Activated CD8-positive, alpha-beta T cell treated with anti-CD3 and anti-CD28 coated beads for 36 hours (primary cell): ENCODE results near the gene TMEM187. TPM values are rescaled to one million over a fixed set of nuclear protein-coding genes. Genes with fewer than 3 reads are reported as not detected.

Experiments
- ATAC-seq: fragments of 200-7000 bp; cut with Tn5 transposase; one replicate; pipeline ENCODE4 v1.10.0; 2021; ENCODE audit warnings: mild to moderate bottlenecking, moderate library complexity
- CTCF ChIA-PET: fragments of 350-600 bp; sonication (Branson Sonifier 250); formaldehyde crosslinking; loops from one replicate; lab custom pipeline; 2021; ENCODE audit warnings: antibody characterized with exemption; lab: Charles Lee
- POLR2A ChIA-PET: fragments of 350-600 bp; sonication (Branson Sonifier 250); formaldehyde crosslinking; loops from one replicate; lab custom pipeline; 2021; ENCODE audit warnings: antibody characterized with exemption; lab: Charles Lee
- DNase-seq: peaks from one replicate; pipeline ENCODE4 v3.0.0-alpha.2; 2020
- H3K27ac Mint-ChIP-seq: one replicate; pipeline ENCODE4 v1.8.0; 2021; ENCODE audit warnings: mild to moderate bottlenecking, mixed read lengths
- H3K27me3 Mint-ChIP-seq: one replicate; pipeline ENCODE4 v1.8.0; 2021; ENCODE audit warnings: mixed read lengths
- H3K36me3 Mint-ChIP-seq: one replicate; pipeline ENCODE4 v1.8.0; 2021; ENCODE audit warnings: low read depth, mixed read lengths
- H3K4me1 Mint-ChIP-seq: one replicate; pipeline ENCODE4 v1.8.0; 2021; ENCODE audit warnings: low read depth, mixed read lengths
- H3K4me3 Mint-ChIP-seq: one replicate; pipeline ENCODE4 v1.8.0; 2021; ENCODE audit warnings: mild to moderate bottlenecking, moderate library complexity, mixed read lengths
- H3K9me3 Mint-ChIP-seq: one replicate; pipeline ENCODE4 v1.8.0; 2021; ENCODE audit warnings: mixed read lengths
- CTCF ChIP-seq: fragments of 200-600 bp; IDR thresholded peaks from one replicate; pipeline ENCODE4 v1.8.0; 2022; ENCODE audit warnings: antibody characterized with exemption, mild to moderate bottlenecking
- intact Hi-C: fragments of 100-400 bp; cut with micrococcal nuclease; formaldehyde crosslinking; loops from one replicate; pipeline ENCODE4 v1.10.0; 2022
- total RNA-seq, 2 experiments: library from RNA; stranded (reverse); gene quantifications; one replicate each; pipeline ENCODE4 v1.2.3, GENCODE V29; 2021

TMEM187 gene
- total RNA-seq, 2 experiments from 2014 or later, result 4.4 to 4.5 TPM

DNA sequence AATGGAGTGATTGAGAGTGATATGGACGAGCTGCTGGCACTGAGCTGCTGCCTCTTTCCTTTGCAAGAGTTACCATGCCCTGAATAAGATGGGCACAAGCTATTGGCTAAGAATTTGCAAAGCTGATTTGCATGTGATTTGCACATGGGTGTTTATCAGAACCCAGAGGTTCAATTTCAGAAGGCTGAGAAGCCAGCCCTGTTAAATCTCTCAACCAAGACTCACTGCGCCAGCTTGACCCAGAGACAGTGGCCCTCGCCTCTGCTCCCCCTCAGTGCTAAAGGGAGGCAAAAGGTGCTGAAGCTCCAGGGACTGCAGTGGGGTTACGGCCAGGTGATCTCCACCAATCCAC lies 47.2 kb upstream of the TMEM187 start:
- H3K36me3 Mint-ChIP-seq, result peaks cover 39% of the 10 kb centered on the region
- H3K9me3 Mint-ChIP-seq, result no peaks in the 10 kb centered on the region
- ChIA-PET CTCF (interaction anchor here (0.7 to 11.9 kb wide), 8 partner anchors 13 to 131 kb away, joined by 3 to 136 read pairs (median 4); partner anchors contain the start of genes IDH3G, RENBP and SSR4), POLR2A (interaction anchor here (0.6 to 9.8 kb wide), 17 partner anchors 9 to 170 kb away, joined by 3 to 130 read pairs (median 6); partner anchors contain the start of genes HCFC1, IDH3G, IRAK1 and NAA10)
- TF ChIP-seq CTCF, result no peak
- peak overlapping the region; percentile 97 for H3K27ac Mint-ChIP-seq
- intact Hi-C loops, result loop anchor here (10.0 kb wide), 1 partner anchor 161 kb away; the partner anchor contains the start of gene PLXNB3
- ATAC-seq, result no peak
- no peak for DNase-seq
- H3K4me1 Mint-ChIP-seq, result peaks cover 19% of the 10 kb centered on the region
- H3K4me3 Mint-ChIP-seq, result peak overlapping the region; percentile 90
- H3K27me3 Mint-ChIP-seq, result no peaks in the 10 kb centered on the region

GRCh38 chrX:153925739-153926551 lies 46.6 kb upstream of the TMEM187 start, which contains the start of gene ARHGAP4:
Gene ARHGAP4, minus strand, starts transcription at chrX:153926264. Its CDS starts 62 bp downstream, at chrX:153926202.
- Mint-ChIP-seq H3K27me3 (no peaks in the 10 kb centered on the region), H3K9me3 (no peaks in the 10 kb centered on the region), H3K4me1 (peaks cover 25% of the 10 kb centered on the region), H3K27ac (peak within 1 kb of the TSS; percentile 99), H3K36me3 (peaks cover 39% of the 10 kb centered on the region), H3K4me3 (peak within 1 kb of the TSS; percentile 90)
- intact Hi-C loops, result loop anchor here (10.0 kb wide), 1 partner anchor 161 kb away; the partner anchor contains the start of gene PLXNB3
- ChIA-PET CTCF (interaction anchor here (0.7 to 11.9 kb wide), 9 partner anchors 13 to 47 kb away, joined by 3 to 136 read pairs (median 4); partner anchors contain the start of genes HCFC1 and RENBP), POLR2A (interaction anchor here (0.6 to 9.8 kb wide), 19 partner anchors 9 to 170 kb away, joined by 3 to 130 read pairs (median 5); partner anchors contain the start of genes HCFC1, IDH3G, IRAK1 and NAA10)
- no peak for TF ChIP-seq CTCF
- DNase-seq (peak; percentile 75), ATAC-seq (peak; percentile 9)

- H3K9me3 Mint-ChIP-seq, result no peaks in the 10 kb centered on the region
- TF ChIP-seq CTCF, result no peak
- H3K36me3 Mint-ChIP-seq, result peaks cover 42% of the 10 kb centered on the region
- POLR2A ChIA-PET, result interaction anchor here (0.6 to 9.8 kb wide), 13 partner anchors 9 to 169 kb away, joined by 3 to 130 read pairs (median 4); partner anchors contain the start of genes HCFC1, IRAK1, PLXNB3 and RENBP
- DNase-seq (no peak), ATAC-seq (peak; percentile 9)
- H3K4me1 Mint-ChIP-seq, result peaks cover 31% of the 10 kb centered on the region
- peak overlapping the region; percentile 99 for H3K27ac Mint-ChIP-seq
- CTCF ChIA-PET, result interaction anchor here (0.7 to 11.9 kb wide), 6 partner anchors 12 to 45 kb away, joined by 3 to 136 read pairs (median 8); partner anchors contain the start of genes HCFC1 and RENBP
- H3K4me3 Mint-ChIP-seq, result peak overlapping the region; percentile 88
- no peaks in the 10 kb centered on the region for H3K27me3 Mint-ChIP-seq
- intact Hi-C loops, result loop anchor here (10.0 kb wide), 1 partner anchor 162 kb away; the partner anchor contains the start of gene PLXNB3
Observed at GRCh38 chrX:153926552-153926857, 46.0 kb upstream of the TMEM187 start.

DNA sequence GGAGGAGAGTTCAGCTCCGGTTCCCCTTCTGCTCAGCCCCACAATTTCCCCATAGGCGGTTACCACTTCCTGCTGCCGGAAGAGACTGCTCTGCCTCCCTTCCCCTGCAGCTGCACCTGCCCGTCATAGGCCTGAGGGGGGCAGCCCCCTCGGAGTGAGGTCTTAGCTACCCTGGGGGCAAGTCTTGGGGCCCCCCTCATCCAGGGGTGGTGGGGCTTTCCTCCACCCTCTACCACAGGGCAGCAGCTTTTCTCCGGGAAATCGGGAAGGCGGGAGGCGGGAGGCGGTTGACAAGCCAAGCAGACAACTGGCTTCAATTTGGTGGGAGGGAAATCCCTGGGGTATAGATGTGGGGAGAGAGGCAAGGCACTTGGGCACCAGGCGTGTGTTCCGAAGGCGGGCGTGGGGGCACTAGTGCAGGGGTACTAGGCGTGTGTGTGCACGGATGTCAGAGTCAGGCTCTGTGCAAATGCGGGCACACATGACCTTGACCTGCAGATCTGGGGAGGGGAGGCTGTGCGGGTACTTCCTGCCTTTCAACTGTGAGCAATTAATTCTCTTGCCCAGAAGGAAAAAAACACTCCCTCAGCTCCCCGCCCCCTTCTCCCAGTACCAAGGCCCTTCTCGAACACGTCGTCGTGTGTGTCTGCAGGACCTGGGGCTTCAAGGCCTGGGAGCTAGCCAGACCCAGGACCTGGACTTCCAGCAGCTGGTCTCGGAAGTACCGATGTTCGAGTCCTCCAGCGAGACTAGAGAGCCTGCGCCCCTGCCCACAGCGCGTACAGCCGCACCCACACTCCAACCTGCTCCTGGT lies 45.5 kb upstream of the TMEM187 start:
- intact Hi-C loops, result loop anchor here (10.0 kb wide), 1 partner anchor 162 kb away; the partner anchor contains the start of gene PLXNB3
- no peaks in the 10 kb centered on the region for H3K27me3 Mint-ChIP-seq
- peak overlapping the region; percentile 99 for H3K27ac Mint-ChIP-seq
- no peaks in the 10 kb centered on the region for H3K9me3 Mint-ChIP-seq
- peak overlapping the region; percentile 88 for H3K4me3 Mint-ChIP-seq
- H3K36me3 Mint-ChIP-seq, result peaks cover 46% of the 10 kb centered on the region
- ATAC-seq (peak; percentile 47), DNase-seq (peak; percentile 84)
- TF ChIP-seq CTCF, result no peak
- POLR2A ChIA-PET, result interaction anchor here (0.6 to 9.8 kb wide), 10 partner anchors 9 to 164 kb away, joined by 3 to 130 read pairs (median 4); partner anchors contain the start of genes HCFC1, RENBP and TMEM187
- peaks cover 32% of the 10 kb centered on the region for H3K4me1 Mint-ChIP-seq
- CTCF ChIA-PET, result interaction anchor here (0.7 to 11.9 kb wide), 7 partner anchors 13 to 198 kb away, joined by 3 to 136 read pairs (median 4); partner anchors contain the start of genes HCFC1 and RENBP
